Stomach (tissue), 4 donors: ENCODE measurements around the gene EDIL3.

ENCODE experiments used
- CTCF ChIP-seq, 7 experiments: fragments of 450-650 bp in 4 of 7; fragments of 200-600 bp in 3 of 7; sonication (generic) in 3 of 7; IDR thresholded peaks; one replicate each; pipeline ENCODE4 v1.5.1; 2016 to 2019; ENCODE audit warnings: antibody characterized with exemption in 7 of 7, control low read depth in 2 of 7, mild to moderate bottlenecking in 1 of 7
- POLR2A ChIP-seq, 4 donors: fragments of 450-650 bp; IDR thresholded peaks; one replicate each; pipeline ENCODE4 v1.6.1; 2016; ENCODE audit warnings: antibody characterized with exemption in 4 of 4, control low read depth in 2 of 4, mild to moderate bottlenecking in 1 of 4, moderate library complexity in 1 of 4
- POLR2AphosphoS5 ChIP-seq, 3 donors: sonication (generic); formaldehyde crosslinking; IDR thresholded peaks; one replicate each; pipeline ENCODE4 v1.6.1; 2016; ENCODE audit warnings: antibody characterized with exemption in 3 of 3

GRCh38 chr5:84163671-84164070, 221.0 kb downstream of the EDIL3 start:
- TF ChIP-seq CTCF (IDR thresholded peaks at IDR 0.05) (no peak), POLR2AphosphoS5 (IDR thresholded peaks at IDR 0.05) (no peak), POLR2A (IDR thresholded peaks at IDR 0.05) (no peak)
